ENCODE results near the gene GNA15. TPM values are rescaled to one million over a fixed set of nuclear protein-coding genes. Genes with fewer than 3 reads are reported as not detected.

The GNA15 gene
- total and polyA plus RNA-seq, 2 experiments from 2014 or later: 0.29 to 1.5 TPM

GRCh38 chr19:3121821-3122511 is 13.9 kb upstream of the GNA15 start:
- Histone ChIP-seq H4K20me1 (ENCODE audit: insufficient read depth, poor library complexity, severe bottlenecking) (no peaks in the 10 kb centered on the region), H3K4me1 (ENCODE audit: insufficient read depth) (no peaks in the 10 kb centered on the region), H3K9me3 (ENCODE audit: low read depth) (no peaks in the 10 kb centered on the region), H2AFZ (no peak overlapping the region), H3K79me2 (no peaks in the 10 kb centered on the region), H3K36me3 (replicated peaks; ENCODE audit: insufficient read depth, low read depth) (no peaks in the 10 kb centered on the region), H3K9me2 (replicated peaks; ENCODE audit: insufficient read depth) (no peaks in the 10 kb centered on the region), H3K4me2 (no peak overlapping the region), H3K27me3 (no peaks in the 10 kb centered on the region), H3K27ac (no peak overlapping the region), H3K4me3 (no peak overlapping the region)
- no peak for TF ChIP-seq CTCF (IDR thresholded peaks at IDR 0.05; ENCODE audit: poor library complexity)
- TF ChIP-seq EZH2phosphoT487 (IDR thresholded peaks at IDR 0.05; ENCODE audit: low read depth, severe bottlenecking, unreplicated experiment): no peak
- TF ChIP-seq EZH2 (IDR thresholded peaks at IDR 0.05; ENCODE audit: borderline replicate concordance): no peak
- no peak for DNase-seq (ENCODE audit: low spot score)
- 98% methylated on average over 34 of the region's 40 CpGs for WGBS (ENCODE audit: low lambda C conversion rate, missing lambda C conversion rate)

GRCh38 chr19:3122512-3122870 is 13.3 kb upstream of the GNA15 start:
- no peaks in the 10 kb centered on the region for H3K36me3 ChIP-seq (replicated peaks; ENCODE audit: insufficient read depth, low read depth)
- H3K27ac ChIP-seq: no peak overlapping the region
- no peaks in the 10 kb centered on the region for H3K79me2 ChIP-seq
- H3K4me1 ChIP-seq (ENCODE audit: insufficient read depth): no peaks in the 10 kb centered on the region
- no peaks in the 10 kb centered on the region for H3K9me3 ChIP-seq (ENCODE audit: low read depth)
- H3K9me2 ChIP-seq (replicated peaks; ENCODE audit: insufficient read depth): no peaks in the 10 kb centered on the region
- no peaks in the 10 kb centered on the region for H4K20me1 ChIP-seq (ENCODE audit: insufficient read depth, poor library complexity, severe bottlenecking)
- H3K27me3 ChIP-seq: no peaks in the 10 kb centered on the region
- no peak overlapping the region for H2AFZ ChIP-seq
- 94% methylated on average over 22 of the region's 22 CpGs for whole genome bisulfite sequencing (ENCODE audit: low lambda C conversion rate, missing lambda C conversion rate)
- TF ChIP-seq EZH2phosphoT487 (IDR thresholded peaks at IDR 0.05; ENCODE audit: low read depth, severe bottlenecking, unreplicated experiment): no peak
- TF ChIP-seq EZH2 (IDR thresholded peaks at IDR 0.05; ENCODE audit: borderline replicate concordance): no peak
- no peak for TF ChIP-seq CTCF (IDR thresholded peaks at IDR 0.05; ENCODE audit: poor library complexity)
- DNase-seq (ENCODE audit: low spot score): no peak
- H3K4me3 ChIP-seq: no peak overlapping the region
- H3K4me2 ChIP-seq: no peak overlapping the region

- H3K36me3 ChIP-seq (replicated peaks; ENCODE audit: insufficient read depth, low read depth): no peaks in the 10 kb centered on the region
- H3K4me1 ChIP-seq (ENCODE audit: insufficient read depth): no peaks in the 10 kb centered on the region
- no peaks in the 10 kb centered on the region for H3K9me3 ChIP-seq (ENCODE audit: low read depth)
- H4K20me1 ChIP-seq (ENCODE audit: insufficient read depth, poor library complexity, severe bottlenecking): no peaks in the 10 kb centered on the region
- no peak overlapping the region for H3K4me3 ChIP-seq
- no peak overlapping the region for H3K4me2 ChIP-seq
- no peak overlapping the region for H2AFZ ChIP-seq
- H3K27me3 ChIP-seq: no peaks in the 10 kb centered on the region
- H3K27ac ChIP-seq: no peak overlapping the region
- WGBS (ENCODE audit: low lambda C conversion rate, missing lambda C conversion rate): 96% methylated on average over 28 of the region's 29 CpGs
- DNase-seq (ENCODE audit: low spot score): no peak
- H3K79me2 ChIP-seq: no peaks in the 10 kb centered on the region
- no peaks in the 10 kb centered on the region for H3K9me2 ChIP-seq (replicated peaks; ENCODE audit: insufficient read depth)
- TF ChIP-seq CTCF (IDR thresholded peaks at IDR 0.05; ENCODE audit: poor library complexity) (no peak), EZH2 (IDR thresholded peaks at IDR 0.05; ENCODE audit: borderline replicate concordance) (no peak), EZH2phosphoT487 (IDR thresholded peaks at IDR 0.05; ENCODE audit: low read depth, severe bottlenecking, unreplicated experiment) (no peak)
These were observed 12.6 kb upstream of the GNA15 start for GRCh38 chr19:3123088-3123721.
